Measurements from ENCODE around the gene HEXA.

Gene HEXA

DNA sequence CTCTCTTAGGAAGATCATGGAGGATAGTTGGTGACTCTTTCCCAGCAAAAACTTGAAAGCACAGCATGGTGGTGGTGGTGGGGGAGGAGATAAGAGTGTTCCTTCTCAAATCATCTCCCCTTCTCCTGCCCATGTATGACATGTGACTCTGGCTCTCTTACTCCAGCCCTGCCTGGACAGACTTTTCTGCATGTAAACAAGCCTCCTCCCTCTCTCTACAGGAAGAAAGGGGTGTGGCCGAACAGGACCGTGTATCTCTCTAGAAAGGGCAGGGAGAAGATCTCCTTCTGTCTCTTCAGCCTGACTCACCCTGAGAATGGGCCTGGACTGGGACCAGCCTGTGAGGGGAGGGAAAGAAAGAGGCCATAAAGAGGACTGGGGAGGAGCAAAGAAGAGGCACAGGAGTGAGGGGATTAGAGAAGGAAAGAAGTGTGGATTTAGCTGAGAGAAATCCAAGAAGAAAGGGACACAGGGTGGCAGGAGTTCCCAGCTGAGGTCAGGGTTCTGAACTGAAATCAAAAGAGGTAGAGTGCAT is 57.3 kb downstream of the HEXA start:
- H3F3A ChIP-seq (ENCODE audit: insufficient read depth): no peaks in the 10 kb centered on the region
- no peak overlapping the region for H3K9ac ChIP-seq (ENCODE audit: low read length)
- H3K36me3 ChIP-seq (ENCODE audit: low read length): no peaks in the 10 kb centered on the region
- TF ChIP-seq, protein P1, sequence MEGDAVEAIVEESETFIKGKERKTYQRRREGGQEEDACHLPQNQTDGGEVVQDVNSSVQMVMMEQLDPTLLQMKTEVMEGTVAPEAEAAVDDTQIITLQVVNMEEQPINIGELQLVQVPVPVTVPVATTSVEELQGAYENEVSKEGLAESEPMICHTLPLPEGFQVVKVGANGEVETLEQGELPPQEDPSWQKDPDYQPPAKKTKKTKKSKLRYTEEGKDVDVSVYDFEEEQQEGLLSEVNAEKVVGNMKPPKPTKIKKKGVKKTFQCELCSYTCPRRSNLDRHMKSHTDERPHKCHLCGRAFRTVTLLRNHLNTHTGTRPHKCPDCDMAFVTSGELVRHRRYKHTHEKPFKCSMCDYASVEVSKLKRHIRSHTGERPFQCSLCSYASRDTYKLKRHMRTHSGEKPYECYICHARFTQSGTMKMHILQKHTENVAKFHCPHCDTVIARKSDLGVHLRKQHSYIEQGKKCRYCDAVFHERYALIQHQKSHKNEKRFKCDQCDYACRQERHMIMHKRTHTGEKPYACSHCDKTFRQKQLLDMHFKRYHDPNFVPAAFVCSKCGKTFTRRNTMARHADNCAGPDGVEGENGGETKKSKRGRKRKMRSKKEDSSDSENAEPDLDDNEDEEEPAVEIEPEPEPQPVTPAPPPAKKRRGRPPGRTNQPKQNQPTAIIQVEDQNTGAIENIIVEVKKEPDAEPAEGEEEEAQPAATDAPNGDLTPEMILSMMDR (IDR thresholded peaks at IDR 0.05; ENCODE audit: insufficient read depth, low read length, poor library complexity, severe bottlenecking): no peak
- TF ChIP-seq EZH2phosphoT487 (conservative IDR thresholded peaks at IDR 0.05; ENCODE audit: low read length): no peak
- H3K9me3 ChIP-seq (ENCODE audit: insufficient read depth, low read length): no peaks in the 10 kb centered on the region
- no peak overlapping the region for H3K4me2 ChIP-seq (ENCODE audit: low read depth, low read length, poor library complexity, severe bottlenecking)
- H2AFZ ChIP-seq (ENCODE audit: low read depth, low read length, severe bottlenecking): no peak overlapping the region
- H3K27me3 ChIP-seq (ENCODE audit: low read length): no peaks in the 10 kb centered on the region
- no peak overlapping the region for H3K27ac ChIP-seq (ENCODE audit: low read depth, low read length)
- H4K20me1 ChIP-seq (ENCODE audit: low read depth, low read length): no peaks in the 10 kb centered on the region
- no peaks in the 10 kb centered on the region for H3K9me2 ChIP-seq (replicated peaks; ENCODE audit: insufficient read depth, low read length)
- no peaks in the 10 kb centered on the region for H3K79me2 ChIP-seq (ENCODE audit: insufficient read depth, low read length)
- no peak overlapping the region for H3K4me3 ChIP-seq (ENCODE audit: insufficient read depth, low read length, poor library complexity, severe bottlenecking)

DNA sequence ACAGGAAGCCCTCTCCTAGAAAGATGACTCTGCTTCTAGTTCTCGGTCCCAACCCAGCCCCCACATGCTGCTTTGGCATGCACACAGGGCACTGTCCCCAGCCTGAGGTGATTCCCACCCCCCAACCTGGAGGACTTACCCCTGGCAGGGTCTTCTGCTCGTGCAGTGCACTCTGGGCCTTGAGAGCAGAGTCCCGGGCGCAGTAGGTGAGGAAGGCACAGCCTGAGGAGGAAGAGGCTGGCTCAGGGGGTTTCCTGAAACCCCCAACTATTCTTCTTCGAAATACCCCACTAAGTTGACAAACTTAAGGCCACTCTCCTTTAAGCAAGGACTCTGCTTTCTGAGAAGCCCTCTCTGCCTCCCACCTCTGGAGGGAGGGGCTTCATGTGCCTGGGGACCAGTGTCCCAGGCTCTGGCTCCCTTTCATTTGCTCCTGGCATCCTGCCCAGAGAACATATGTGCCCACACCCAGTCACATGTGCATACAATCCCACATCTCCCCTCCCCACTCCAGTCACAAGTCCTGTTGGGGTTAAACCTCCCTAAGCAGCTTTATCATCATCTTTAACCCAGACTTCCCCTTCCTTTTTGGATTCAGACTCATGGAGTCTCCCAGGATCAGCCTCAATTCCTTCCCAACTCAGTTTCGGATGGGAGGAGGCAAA is 60.0 kb downstream of the HEXA start:
- Histone ChIP-seq H3K27ac (ENCODE audit: low read depth, low read length) (no peak overlapping the region), H3K4me3 (ENCODE audit: insufficient read depth, low read length, poor library complexity, severe bottlenecking) (no peak overlapping the region), H3F3A (ENCODE audit: insufficient read depth) (no peaks in the 10 kb centered on the region), H3K36me3 (ENCODE audit: low read length) (no peaks in the 10 kb centered on the region), H3K9me3 (ENCODE audit: insufficient read depth, low read length) (no peaks in the 10 kb centered on the region), H3K9me2 (replicated peaks; ENCODE audit: insufficient read depth, low read length) (no peaks in the 10 kb centered on the region), H3K27me3 (ENCODE audit: low read length) (no peaks in the 10 kb centered on the region), H3K79me2 (ENCODE audit: insufficient read depth, low read length) (no peaks in the 10 kb centered on the region), H2AFZ (ENCODE audit: low read depth, low read length, severe bottlenecking) (no peak overlapping the region), H3K9ac (ENCODE audit: low read length) (no peak overlapping the region), H4K20me1 (ENCODE audit: low read depth, low read length) (no peaks in the 10 kb centered on the region), H3K4me2 (ENCODE audit: low read depth, low read length, poor library complexity, severe bottlenecking) (no peak overlapping the region)
- no peak for TF ChIP-seq EZH2phosphoT487 (conservative IDR thresholded peaks at IDR 0.05; ENCODE audit: low read length)
- TF ChIP-seq, protein P1 (IDR thresholded peaks at IDR 0.05; ENCODE audit: insufficient read depth, low read length, poor library complexity, severe bottlenecking): no peak

DNA sequence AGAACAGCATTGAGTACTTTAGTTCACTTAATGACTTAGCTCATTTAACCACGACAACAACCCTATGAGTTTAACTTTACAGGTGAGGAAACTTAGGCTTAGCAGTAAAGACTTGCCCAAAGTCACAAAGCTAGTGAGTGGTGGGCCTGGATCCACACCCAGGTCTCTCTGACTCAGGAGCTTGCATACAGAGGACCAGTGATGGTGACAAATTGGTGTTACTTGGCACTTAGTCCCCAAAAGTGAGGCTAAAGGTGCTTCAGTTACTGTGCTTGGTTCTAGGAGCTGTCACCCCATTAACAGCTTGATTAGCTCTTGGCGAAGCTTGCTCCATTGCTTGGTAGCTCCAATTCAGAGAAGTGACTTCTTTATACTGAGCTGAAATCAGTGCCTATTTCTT is 61.9 kb downstream of the HEXA start:
- Histone ChIP-seq H3K4me2 (ENCODE audit: low read depth, low read length, poor library complexity, severe bottlenecking) (no peak overlapping the region), H3K27me3 (ENCODE audit: low read length) (no peaks in the 10 kb centered on the region), H3K9me3 (ENCODE audit: insufficient read depth, low read length) (no peaks in the 10 kb centered on the region), H2AFZ (ENCODE audit: low read depth, low read length, severe bottlenecking) (no peak overlapping the region), H3F3A (ENCODE audit: insufficient read depth) (no peaks in the 10 kb centered on the region), H3K9me2 (replicated peaks; ENCODE audit: insufficient read depth, low read length) (no peaks in the 10 kb centered on the region), H3K9ac (ENCODE audit: low read length) (no peak overlapping the region), H3K27ac (ENCODE audit: low read depth, low read length) (no peak overlapping the region), H3K4me3 (ENCODE audit: insufficient read depth, low read length, poor library complexity, severe bottlenecking) (no peak overlapping the region), H4K20me1 (ENCODE audit: low read depth, low read length) (no peaks in the 10 kb centered on the region), H3K79me2 (ENCODE audit: insufficient read depth, low read length) (no peaks in the 10 kb centered on the region), H3K36me3 (ENCODE audit: low read length) (no peaks in the 10 kb centered on the region)
- TF ChIP-seq EZH2phosphoT487 (conservative IDR thresholded peaks at IDR 0.05; ENCODE audit: low read length): no peak
- TF ChIP-seq, protein P1 (IDR thresholded peaks at IDR 0.05; ENCODE audit: insufficient read depth, low read length, poor library complexity, severe bottlenecking): no peak
